ENCODE data around the gene ATG14. TPM values are rescaled to one million over a fixed set of nuclear protein-coding genes. Genes with fewer than 3 reads are reported as not detected.
"Not testable (repeated sequence)": the region's sequence is repeated elsewhere in the genome, so short reads cannot be mapped to it uniquely, and the experiment has no call there.

The ATG14 gene
- total RNA-seq, 2 experiments from 2014 or later, result 4.6 to 4.9 TPM

DNA sequence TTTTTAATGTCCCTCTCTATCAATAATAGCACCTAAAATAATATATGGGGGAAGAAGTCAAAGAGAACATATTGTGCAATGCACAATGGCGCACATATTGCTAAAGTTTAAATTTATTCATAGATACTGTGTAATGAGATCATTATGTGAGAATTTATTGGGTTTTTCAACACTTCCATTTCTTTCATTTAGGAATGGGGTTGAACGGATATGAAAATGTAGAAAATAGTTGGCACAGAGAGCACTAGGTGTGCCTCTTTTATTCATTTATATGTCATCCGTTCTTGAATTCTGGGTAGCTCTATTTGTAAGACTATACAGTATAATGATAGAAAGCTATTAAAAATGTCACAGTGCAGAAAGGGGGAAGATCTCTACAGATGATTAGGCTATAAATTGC is 63.9 kb downstream of the ATG14 start:
- Mint-ChIP-seq H3K27me3 (ENCODE audit: low read depth) (no peaks in the 10 kb centered on the region), H3K4me3 (no peak overlapping the region), H3K4me1 (ENCODE audit: low read depth) (peaks cover 47% of the 10 kb centered on the region), H3K36me3 (ENCODE audit: low read depth) (peaks cover 8% of the 10 kb centered on the region), H3K27ac (no peak overlapping the region), H3K9me3 (no peaks in the 10 kb centered on the region)
- intact Hi-C loops (cut with micrococcal nuclease), result loop anchor here (2.0 kb wide), 1 partner anchor 41 kb away; no protein-coding TSS in a partner anchor
- CTCF ChIA-PET, result interaction anchor here (0.7 to 5.0 kb wide), 3 partner anchors 10 to 98 kb away, joined by 3 to 27 read pairs (median 5); partner anchors contain the start of gene FBXO34
- DNase-seq, result no peak

DNA sequence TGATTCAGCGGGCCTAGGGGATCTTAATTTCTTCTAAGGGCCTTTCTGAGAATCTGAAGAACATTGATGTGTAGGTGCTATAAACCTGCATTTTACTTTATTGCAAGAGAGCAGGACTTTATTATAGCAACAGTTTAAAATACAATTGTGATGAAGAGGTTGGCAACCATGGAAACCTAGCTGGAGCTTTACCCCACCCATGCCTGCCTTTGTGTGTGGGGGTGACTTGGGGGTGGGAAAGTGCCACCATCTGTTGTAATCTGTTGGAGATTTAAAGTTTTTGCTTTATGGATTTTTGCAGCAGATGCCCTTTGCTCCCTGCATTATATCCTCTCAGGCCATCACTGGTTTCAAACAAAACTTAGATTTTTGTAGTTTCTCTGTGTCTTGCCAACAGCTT is 64.6 kb downstream of the ATG14 start:
- no peaks in the 10 kb centered on the region for H3K27me3 Mint-ChIP-seq (ENCODE audit: low read depth)
- H3K4me1 Mint-ChIP-seq (ENCODE audit: low read depth), result peaks cover 50% of the 10 kb centered on the region
- no peaks in the 10 kb centered on the region for H3K9me3 Mint-ChIP-seq
- DNase-seq, result no peak
- H3K27ac Mint-ChIP-seq, result no peak overlapping the region
- peaks cover 4% of the 10 kb centered on the region for H3K36me3 Mint-ChIP-seq (ENCODE audit: low read depth)
- CTCF ChIA-PET, result interaction anchor here (1.6 to 5.0 kb wide), 3 partner anchors 7 to 77 kb away, joined by 6 to 27 read pairs (median 10); partner anchors contain the start of gene FBXO34
- no peak overlapping the region for H3K4me3 Mint-ChIP-seq
- intact Hi-C loops (cut with micrococcal nuclease), result no loop called here

DNA sequence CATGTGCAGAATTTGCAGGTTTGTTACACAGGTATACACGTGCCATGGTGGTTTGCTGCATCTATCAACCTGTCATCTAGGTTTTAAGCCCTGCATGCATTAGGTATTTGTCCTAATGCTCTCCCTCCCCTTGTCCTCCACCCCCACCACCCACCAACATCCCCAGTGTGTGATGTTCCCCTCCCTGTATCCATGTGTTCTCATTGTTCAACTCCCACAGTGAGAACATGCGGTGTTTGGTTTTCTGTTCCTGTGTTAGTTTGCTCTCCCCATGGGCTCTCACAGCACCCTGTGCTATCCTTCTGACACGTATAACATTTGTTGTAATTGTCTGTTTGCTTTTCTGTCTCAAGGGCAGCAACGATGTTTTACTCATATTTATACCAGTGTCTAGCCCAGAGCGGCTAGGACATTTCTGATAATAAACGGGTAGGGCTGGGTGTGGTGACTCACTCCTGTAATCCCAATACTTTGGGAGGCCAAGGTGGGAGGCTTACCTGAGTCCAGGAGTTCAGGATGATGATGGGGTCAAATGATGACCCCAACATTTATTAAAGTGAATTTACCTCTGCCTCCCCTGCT is 67.0 kb downstream of the ATG14 start:
- H3K4me3 Mint-ChIP-seq; intact Hi-C loops (cut with micrococcal nuclease); H3K27me3 Mint-ChIP-seq (ENCODE audit: low read depth); H3K27ac Mint-ChIP-seq; H3K36me3 Mint-ChIP-seq (ENCODE audit: low read depth); DNase-seq; H3K9me3 Mint-ChIP-seq: not testable (repeated sequence)
- CTCF ChIA-PET, result interaction anchor here (1.0 to 2.1 kb wide), 2 partner anchors 10 to 25 kb away, joined by 3 to 10 read pairs; no protein-coding TSS in a partner anchor
- H3K4me1 Mint-ChIP-seq (ENCODE audit: low read depth), result peaks cover 69% of the 10 kb centered on the region

DNA sequence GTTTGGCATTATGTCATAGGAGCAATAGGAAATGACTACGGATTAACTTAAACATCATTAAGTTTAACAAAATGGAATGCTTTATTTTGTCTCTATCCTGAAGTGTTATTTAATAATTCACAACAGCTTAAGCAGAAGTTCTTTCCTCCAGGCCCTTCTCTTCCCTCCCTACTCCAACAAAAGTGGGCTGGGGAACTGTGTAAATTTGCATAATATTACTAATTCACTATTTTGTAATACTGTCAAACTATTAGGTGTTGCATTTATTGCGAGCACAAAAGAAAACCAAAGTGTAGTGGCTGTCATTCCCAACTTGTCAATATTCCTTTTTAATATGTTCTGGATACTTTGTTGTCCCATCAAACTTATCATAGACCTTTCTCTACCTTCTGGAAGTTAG is 69.8 kb downstream of the ATG14 start:
- Mint-ChIP-seq H3K4me1 (ENCODE audit: low read depth) (peaks cover 71% of the 10 kb centered on the region), H3K9me3 (no peaks in the 10 kb centered on the region), H3K27me3 (ENCODE audit: low read depth) (no peaks in the 10 kb centered on the region), H3K4me3 (no peak overlapping the region), H3K36me3 (ENCODE audit: low read depth) (no peaks in the 10 kb centered on the region), H3K27ac (no peak overlapping the region)
- CTCF ChIA-PET, result interaction anchor here (1.1 to 2.8 kb wide), 2 partner anchors 8 to 12 kb away, joined by 3 to 8 read pairs; no protein-coding TSS in a partner anchor
- DNase-seq, result no peak
- intact Hi-C loops (cut with micrococcal nuclease), result no loop called here

DNA sequence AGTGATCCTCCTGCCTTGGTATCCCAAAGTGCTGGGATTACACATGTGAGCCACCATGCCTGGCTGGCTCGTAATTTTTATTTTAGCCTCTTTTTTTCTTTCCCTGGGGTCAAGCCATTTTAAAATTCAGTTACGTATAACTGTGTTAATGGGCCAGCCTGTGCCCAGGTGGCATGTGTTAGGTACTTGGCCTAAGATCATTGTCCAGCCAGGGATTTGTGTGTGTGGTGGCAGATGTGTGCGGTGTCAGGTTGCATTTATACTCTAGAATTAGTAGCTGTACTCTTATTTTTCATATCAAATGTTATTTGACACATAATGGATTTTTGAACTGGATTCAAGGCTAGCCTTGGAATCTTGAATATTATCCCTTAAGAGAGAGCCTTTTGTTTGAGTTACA is 71.1 kb downstream of the ATG14 start:
- Mint-ChIP-seq H3K4me1 (ENCODE audit: low read depth) (peaks cover 71% of the 10 kb centered on the region), H3K27ac (no peak overlapping the region), H3K4me3 (no peak overlapping the region), H3K36me3 (ENCODE audit: low read depth) (no peaks in the 10 kb centered on the region), H3K27me3 (ENCODE audit: low read depth) (no peaks in the 10 kb centered on the region), H3K9me3 (no peaks in the 10 kb centered on the region)
- intact Hi-C loops (cut with micrococcal nuclease), result no loop called here
- CTCF ChIA-PET, result interaction anchor here (0.6 kb wide), 1 partner anchor 68 kb away, joined by 3 read pairs; no protein-coding TSS in a partner anchor
- no peak for DNase-seq

DNA sequence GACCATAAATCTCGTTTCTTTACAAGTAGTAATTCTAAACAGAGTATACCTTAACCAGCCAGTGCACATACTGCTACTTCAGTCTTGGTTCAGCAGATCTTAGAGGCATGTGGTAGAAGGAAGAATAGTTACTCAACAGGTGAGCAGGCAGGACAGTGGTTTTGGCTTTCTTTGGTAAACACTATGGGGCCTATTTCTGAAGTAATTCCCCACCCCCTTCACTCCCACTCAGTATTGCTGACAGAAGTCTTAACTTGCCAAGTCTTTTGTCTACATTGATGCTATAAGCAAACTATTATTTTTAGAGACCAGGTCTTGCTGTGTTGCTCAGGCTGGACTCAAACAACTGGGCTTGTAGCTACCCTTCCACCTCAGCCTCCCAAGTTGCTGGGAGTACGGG is 71.9 kb downstream of the ATG14 start:
- no peak overlapping the region for H3K27ac Mint-ChIP-seq
- DNase-seq, result peak; percentile 40
- no peaks in the 10 kb centered on the region for H3K36me3 Mint-ChIP-seq (ENCODE audit: low read depth)
- no peaks in the 10 kb centered on the region for H3K9me3 Mint-ChIP-seq
- H3K27me3 Mint-ChIP-seq (ENCODE audit: low read depth), result no peaks in the 10 kb centered on the region
- CTCF ChIA-PET, result interaction anchor here (0.6 to 2.2 kb wide), 4 partner anchors 15 to 106 kb away, joined by 3 to 6 read pairs (median 3); no protein-coding TSS in a partner anchor
- H3K4me1 Mint-ChIP-seq (ENCODE audit: low read depth), result peaks cover 70% of the 10 kb centered on the region
- intact Hi-C loops (cut with micrococcal nuclease), result loop anchor here (1.0 to 5.0 kb wide), 2 partner anchors 9 to 242 kb away; no protein-coding TSS in a partner anchor
- H3K4me3 Mint-ChIP-seq, result no peak overlapping the region

DNA sequence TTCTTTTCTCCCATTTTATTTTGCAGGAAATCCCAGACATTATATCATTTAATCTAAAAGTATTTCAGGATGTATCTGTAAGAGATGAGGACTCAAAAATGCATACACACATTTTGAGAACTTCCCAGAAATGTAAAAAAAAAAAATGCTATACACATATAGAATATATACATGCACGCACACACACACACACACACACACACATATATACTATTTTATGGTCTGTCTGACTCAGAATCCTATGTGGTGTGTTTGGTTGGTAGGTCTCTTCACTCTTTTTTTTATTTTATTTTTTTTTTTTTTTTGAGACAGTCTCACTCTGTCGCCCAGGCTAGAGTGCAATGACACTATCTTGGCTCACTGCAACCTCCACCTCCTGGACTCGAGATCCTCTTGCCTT is 74.9 kb downstream of the ATG14 start:
- H3K4me1 Mint-ChIP-seq (ENCODE audit: low read depth), result peaks cover 84% of the 10 kb centered on the region
- CTCF ChIA-PET, result interaction anchor here (0.7 to 1.8 kb wide), 2 partner anchors 15 to 18 kb away, joined by 3 to 8 read pairs; no protein-coding TSS in a partner anchor
- H3K9me3 Mint-ChIP-seq, result no peaks in the 10 kb centered on the region
- DNase-seq, result peak; percentile 12
- H3K4me3 Mint-ChIP-seq, result no peak overlapping the region
- H3K36me3 Mint-ChIP-seq (ENCODE audit: low read depth), result no peaks in the 10 kb centered on the region
- H3K27me3 Mint-ChIP-seq (ENCODE audit: low read depth), result no peaks in the 10 kb centered on the region
- intact Hi-C loops (cut with micrococcal nuclease), result loop anchor here (1.0 to 5.0 kb wide), 3 partner anchors 38 to 239 kb away; partner anchors contain the start of gene FBXO34
- H3K27ac Mint-ChIP-seq, result peak overlapping the region; percentile 29

DNA sequence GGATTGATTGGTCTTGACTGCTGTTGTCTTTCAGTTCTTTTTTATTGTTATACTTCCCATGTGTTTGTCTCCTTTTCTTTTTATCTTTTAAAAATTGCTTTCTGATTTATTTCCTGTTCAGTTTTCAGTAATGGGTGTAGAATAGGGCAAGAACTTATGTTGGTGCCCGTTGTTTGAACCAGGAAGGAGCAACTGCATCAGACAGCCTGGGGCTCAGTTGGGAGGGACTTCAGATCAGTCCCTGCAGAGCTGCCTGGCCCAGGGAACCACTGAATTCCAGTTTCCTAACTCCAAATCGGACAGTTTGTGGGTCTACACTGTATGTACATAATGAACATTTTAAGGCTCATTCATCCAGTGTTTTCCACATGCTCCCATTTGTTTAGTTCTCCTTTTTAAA is 75.5 kb downstream of the ATG14 start:
- intact Hi-C loops (cut with micrococcal nuclease), result loop anchor here (5.0 kb wide), 1 partner anchor 239 kb away; no protein-coding TSS in a partner anchor
- Mint-ChIP-seq H3K36me3 (ENCODE audit: low read depth) (no peaks in the 10 kb centered on the region), H3K4me3 (no peak overlapping the region), H3K9me3 (no peaks in the 10 kb centered on the region), H3K27me3 (ENCODE audit: low read depth) (no peaks in the 10 kb centered on the region), H3K4me1 (ENCODE audit: low read depth) (peaks cover 80% of the 10 kb centered on the region), H3K27ac (peak overlapping the region; percentile 44)
- CTCF ChIA-PET, result interaction anchor here (1.8 kb wide), 1 partner anchor 18 kb away, joined by 8 read pairs; no protein-coding TSS in a partner anchor
- DNase-seq, result peak; percentile 39

DNA sequence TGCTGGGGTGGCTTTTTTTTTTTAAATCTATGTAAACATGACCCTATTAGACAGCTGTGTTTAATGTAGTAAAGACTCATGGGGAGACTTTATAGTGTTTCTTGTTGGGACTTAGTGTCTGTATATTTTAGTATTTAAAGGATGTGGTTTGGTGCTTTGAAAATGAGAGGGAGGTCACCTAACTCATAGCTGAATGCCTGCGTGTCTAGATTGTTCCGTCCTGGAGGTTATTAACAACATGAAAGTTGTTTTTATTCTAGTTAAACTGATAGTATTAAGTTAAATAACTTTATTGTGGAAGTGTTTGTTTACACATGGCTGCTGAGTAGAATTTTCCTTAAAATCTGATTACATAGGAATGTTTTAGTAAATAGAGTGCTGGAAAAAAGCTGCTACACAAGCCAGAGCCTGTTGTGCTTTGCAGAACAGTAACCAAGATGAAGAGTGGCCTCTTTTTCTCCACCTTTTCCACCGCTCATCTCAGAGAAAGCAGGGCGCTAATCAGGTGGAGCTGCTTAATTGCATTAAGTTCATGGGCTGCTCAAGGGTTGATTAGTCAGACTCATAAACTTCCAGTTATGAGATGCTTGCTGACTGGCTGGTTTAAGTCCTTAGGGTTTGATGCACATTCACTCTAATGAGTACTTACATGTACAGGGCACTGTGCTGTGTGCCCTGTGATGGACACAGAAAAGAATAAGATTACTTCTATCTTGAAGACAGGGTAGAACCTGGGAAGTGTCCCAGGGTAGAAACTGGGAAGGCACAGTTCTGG is 77.7 kb downstream of the ATG14 start:
- CTCF ChIA-PET, result interaction anchor here (0.7 to 3.3 kb wide), 6 partner anchors 8 to 84 kb away, joined by 3 to 31 read pairs (median 4); partner anchors contain the start of gene FBXO34
- intact Hi-C loops (cut with micrococcal nuclease), result loop anchor here (5.0 kb wide), 5 partner anchors 53 to 1933 kb away; partner anchors contain the start of genes AP5M1, EXOC5, KTN1 and PELI2
- peak overlapping the region; percentile 78 for H3K27ac Mint-ChIP-seq
- peaks cover 82% of the 10 kb centered on the region for H3K4me1 Mint-ChIP-seq (ENCODE audit: low read depth)
- H3K27me3 Mint-ChIP-seq (ENCODE audit: low read depth), result no peaks in the 10 kb centered on the region
- DNase-seq, result peak; percentile 21
- H3K9me3 Mint-ChIP-seq, result no peaks in the 10 kb centered on the region
- peak overlapping the region; percentile 10 for H3K4me3 Mint-ChIP-seq
- no peaks in the 10 kb centered on the region for H3K36me3 Mint-ChIP-seq (ENCODE audit: low read depth)

DNA sequence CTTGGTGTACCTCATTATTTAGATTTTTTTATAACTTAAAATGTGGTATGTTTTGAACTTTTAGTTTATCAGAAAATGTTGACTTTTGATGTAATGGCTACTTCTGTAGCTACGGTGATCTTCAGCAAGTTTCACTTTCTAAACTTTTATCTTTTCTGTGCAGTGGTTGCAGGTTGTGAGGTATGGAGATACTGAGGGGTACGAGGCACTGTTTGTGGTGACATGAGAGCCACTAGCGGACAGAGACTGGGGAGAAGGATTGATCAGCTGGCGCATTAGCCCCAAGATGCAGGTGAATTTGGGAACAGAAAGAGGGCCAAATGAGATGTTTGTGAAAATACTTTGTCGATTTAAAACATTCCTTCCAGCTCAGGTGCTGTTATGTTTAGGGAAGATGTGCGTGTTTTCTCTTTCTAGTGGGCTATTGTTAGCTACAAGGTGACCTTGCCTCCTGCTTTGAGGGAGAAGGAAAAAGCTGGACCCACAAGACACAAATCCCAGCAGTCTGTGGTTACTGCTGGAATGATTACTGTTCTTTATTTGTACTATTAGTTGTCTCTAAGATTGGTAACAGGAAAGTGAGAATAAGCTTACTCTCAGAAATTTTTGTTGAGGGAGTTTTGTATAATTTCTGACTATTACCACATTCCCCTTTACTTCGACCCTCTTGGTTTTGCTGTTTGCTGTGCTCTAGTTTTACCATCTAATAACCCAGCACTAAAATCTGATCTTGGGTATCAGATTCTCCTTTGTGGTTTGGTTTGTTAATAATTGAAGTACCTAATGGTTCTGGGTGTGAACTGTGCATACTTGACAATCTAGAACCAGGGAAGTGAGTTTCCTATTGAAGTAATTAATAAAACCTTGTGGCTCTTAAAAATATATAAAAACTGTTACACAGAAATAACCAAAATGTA is 78.7 kb downstream of the ATG14 start:
- peak overlapping the region; percentile 60 for H3K27ac Mint-ChIP-seq
- H3K4me1 Mint-ChIP-seq (ENCODE audit: low read depth), result peaks cover 82% of the 10 kb centered on the region
- CTCF ChIA-PET, result interaction anchor here (0.7 to 3.3 kb wide), 9 partner anchors 9 to 105 kb away, joined by 3 to 31 read pairs (median 4); partner anchors contain the start of gene FBXO34
- H3K4me3 Mint-ChIP-seq, result peak overlapping the region; percentile 56
- no peaks in the 10 kb centered on the region for H3K27me3 Mint-ChIP-seq (ENCODE audit: low read depth)
- no peaks in the 10 kb centered on the region for H3K36me3 Mint-ChIP-seq (ENCODE audit: low read depth)
- no peaks in the 10 kb centered on the region for H3K9me3 Mint-ChIP-seq
- DNase-seq, result peak; percentile 24
- intact Hi-C loops (cut with micrococcal nuclease), result loop anchor here (5.0 kb wide), 5 partner anchors 54 to 1934 kb away; partner anchors contain the start of genes AP5M1, EXOC5, KTN1 and PELI2

DNA sequence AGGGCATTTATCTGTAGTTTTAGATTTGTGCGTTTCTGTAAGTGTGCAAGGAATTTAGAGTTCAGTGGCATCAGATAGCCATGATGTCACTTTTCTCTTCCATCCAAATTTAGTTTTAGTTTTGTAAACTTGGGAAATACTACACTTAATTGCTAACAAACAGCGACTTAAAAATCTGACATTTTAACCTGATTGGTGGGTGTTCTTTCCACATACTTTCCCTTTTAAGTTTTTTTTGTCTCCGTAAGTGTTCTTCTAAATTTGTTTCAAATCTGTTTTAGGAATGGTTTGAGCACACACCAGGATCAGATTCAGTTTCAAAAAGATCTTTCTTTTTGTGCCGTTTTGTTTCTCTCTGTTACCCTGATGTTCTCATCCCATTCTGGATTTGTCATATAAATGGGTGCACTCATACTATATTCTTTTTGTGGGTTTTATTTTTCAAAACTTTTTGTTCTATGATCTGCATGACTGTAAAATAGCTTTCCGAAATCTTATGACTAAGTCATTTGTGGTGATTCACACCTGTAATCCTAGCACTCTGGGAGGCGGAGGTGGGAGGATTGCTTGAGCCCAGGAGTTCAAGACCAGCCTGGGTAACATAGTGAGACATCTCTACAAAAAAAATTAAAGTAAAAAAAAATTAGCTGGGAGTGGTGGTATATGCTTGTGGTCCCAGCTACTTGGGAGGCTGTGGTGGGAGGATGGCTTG is 81.5 kb downstream of the ATG14 start:
- peak overlapping the region; percentile 56 for H3K4me3 Mint-ChIP-seq
- peak; percentile 79 for DNase-seq
- peak overlapping the region; percentile 93 for H3K27ac Mint-ChIP-seq
- H3K27me3 Mint-ChIP-seq (ENCODE audit: low read depth), result no peaks in the 10 kb centered on the region
- H3K9me3 Mint-ChIP-seq, result no peaks in the 10 kb centered on the region
- CTCF ChIA-PET, result interaction anchor here (0.5 to 1.6 kb wide), 4 partner anchors 24 to 262 kb away, joined by 3 to 11 read pairs (median 5); no protein-coding TSS in a partner anchor
- peaks cover 84% of the 10 kb centered on the region for H3K4me1 Mint-ChIP-seq (ENCODE audit: low read depth)
- intact Hi-C loops (cut with micrococcal nuclease), result loop anchor here (1.0 to 5.0 kb wide), 8 partner anchors 9 to 1937 kb away; partner anchors contain the start of genes AP5M1, EXOC5, FBXO34 and KTN1
- no peaks in the 10 kb centered on the region for H3K36me3 Mint-ChIP-seq (ENCODE audit: low read depth)

Data from activated naive CD4-positive, alpha-beta T cell treated with anti-CD3 and anti-CD28 coated beads for 36 hours (primary cell).